Parathyroid adenoma (tissue), 2 donors: ENCODE results near the gene IFT88.
A peak's percentile ranks its signal among the peaks of the same experiment; 100 is the strongest.

Source experiments
- H2AFZ ChIP-seq: fragments of 300-600 bp; sonication (generic); one replicate; pipeline ENCODE4 v1.7.0; 2017; ENCODE audit warnings: antibody characterized with exemption, mild to moderate bottlenecking
- H3K27ac ChIP-seq: fragments of 300-600 bp; sonication (generic); one replicate; pipeline ENCODE4 v1.7.0; 2017
- H3K27me3 ChIP-seq: fragments of 300-600 bp; sonication (generic); one replicate; pipeline ENCODE4 v1.7.0; 2017; ENCODE audit warnings: low read length; ENCODE audit not compliant: control insufficient read depth, insufficient read depth
- H3K36me3 ChIP-seq: fragments of 300-600 bp; sonication (generic); one replicate; pipeline ENCODE4 v1.7.0; 2017; ENCODE audit warnings: low read length; ENCODE audit not compliant: control insufficient read depth, insufficient read depth
- H3K4me1 ChIP-seq: fragments of 300-600 bp; sonication (generic); one replicate; pipeline ENCODE4 v1.7.0; 2017; ENCODE audit warnings: control low read depth
- H3K4me2 ChIP-seq: fragments of 300-600 bp; sonication (generic); one replicate; pipeline ENCODE4 v1.7.0; 2017; ENCODE audit warnings: low read length
- H3K4me3 ChIP-seq: fragments of 300-600 bp; sonication (generic); one replicate; pipeline ENCODE4 v1.7.0; 2017; ENCODE audit warnings: low read depth, low read length
- H3K79me2 ChIP-seq: fragments of 300-600 bp; sonication (generic); one replicate; pipeline ENCODE4 v1.7.0; 2017; ENCODE audit warnings: control low read depth
- H3K9ac ChIP-seq: fragments of 300-600 bp; sonication (generic); one replicate; pipeline ENCODE4 v1.7.0; 2017; ENCODE audit warnings: mild to moderate bottlenecking
- H3K9me3 ChIP-seq: fragments of 300-600 bp; sonication (generic); one replicate; pipeline ENCODE4 v1.7.0; 2017; ENCODE audit warnings: low read length; ENCODE audit not compliant: control insufficient read depth
- TF ChIP-seq, protein P1 (sequence below): fragments of 300-600 bp; sonication (generic); IDR thresholded peaks from one replicate; pipeline ENCODE4 v1.7.0; 2017; ENCODE audit warnings: antibody characterized with exemption, mild to moderate bottlenecking
- donor health status: primary hyperparathyroidism.

Gene IFT88

DNA sequence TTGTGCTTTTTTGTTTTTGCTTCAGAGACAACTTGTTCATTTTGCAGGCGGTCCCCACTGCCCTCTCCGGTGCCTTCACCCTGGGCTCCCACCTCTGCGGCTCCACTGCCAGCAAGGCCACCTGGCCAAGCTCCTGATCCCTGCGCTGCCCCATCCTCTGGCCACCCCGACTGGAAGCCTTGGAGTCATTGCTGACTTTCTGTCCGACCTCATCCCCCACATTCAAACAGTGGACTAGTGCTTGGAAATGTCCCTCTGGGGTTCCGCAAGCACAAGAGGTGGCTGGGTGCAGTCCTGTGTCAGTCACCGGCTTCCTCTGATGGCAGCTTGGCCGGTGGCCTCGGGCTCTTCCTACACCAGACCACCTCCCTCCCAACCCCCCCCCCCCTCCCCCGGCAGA, 153.5 kb downstream of the IFT88 start:
- Histone ChIP-seq H3K9me3 (no peaks in the 10 kb centered on the region), H3K36me3 (no peaks in the 10 kb centered on the region), H3K9ac (no peak overlapping the region), H3K79me2 (no peaks in the 10 kb centered on the region), H2AFZ (no peak overlapping the region), H3K4me1 (no peaks in the 10 kb centered on the region), H3K27me3 (no peaks in the 10 kb centered on the region), H3K4me2 (no peak overlapping the region), H3K4me3 (no peak overlapping the region), H3K27ac (no peak overlapping the region)
- TF ChIP-seq, protein P1, sequence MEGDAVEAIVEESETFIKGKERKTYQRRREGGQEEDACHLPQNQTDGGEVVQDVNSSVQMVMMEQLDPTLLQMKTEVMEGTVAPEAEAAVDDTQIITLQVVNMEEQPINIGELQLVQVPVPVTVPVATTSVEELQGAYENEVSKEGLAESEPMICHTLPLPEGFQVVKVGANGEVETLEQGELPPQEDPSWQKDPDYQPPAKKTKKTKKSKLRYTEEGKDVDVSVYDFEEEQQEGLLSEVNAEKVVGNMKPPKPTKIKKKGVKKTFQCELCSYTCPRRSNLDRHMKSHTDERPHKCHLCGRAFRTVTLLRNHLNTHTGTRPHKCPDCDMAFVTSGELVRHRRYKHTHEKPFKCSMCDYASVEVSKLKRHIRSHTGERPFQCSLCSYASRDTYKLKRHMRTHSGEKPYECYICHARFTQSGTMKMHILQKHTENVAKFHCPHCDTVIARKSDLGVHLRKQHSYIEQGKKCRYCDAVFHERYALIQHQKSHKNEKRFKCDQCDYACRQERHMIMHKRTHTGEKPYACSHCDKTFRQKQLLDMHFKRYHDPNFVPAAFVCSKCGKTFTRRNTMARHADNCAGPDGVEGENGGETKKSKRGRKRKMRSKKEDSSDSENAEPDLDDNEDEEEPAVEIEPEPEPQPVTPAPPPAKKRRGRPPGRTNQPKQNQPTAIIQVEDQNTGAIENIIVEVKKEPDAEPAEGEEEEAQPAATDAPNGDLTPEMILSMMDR, result no peak

- no peak overlapping the region for H3K9ac ChIP-seq
- H3K4me1 ChIP-seq, result no peaks in the 10 kb centered on the region
- H3K27ac ChIP-seq, result no peak overlapping the region
- no peaks in the 10 kb centered on the region for H3K36me3 ChIP-seq
- no peak overlapping the region for H3K4me3 ChIP-seq
- no peaks in the 10 kb centered on the region for H3K27me3 ChIP-seq
- TF ChIP-seq, protein P1, result no peak
- no peaks in the 10 kb centered on the region for H3K9me3 ChIP-seq
- H2AFZ ChIP-seq, result no peak overlapping the region
- H3K4me2 ChIP-seq, result no peak overlapping the region
- H3K79me2 ChIP-seq, result no peaks in the 10 kb centered on the region
Observed at GRCh38 chr13:20721058-20721453, 154.1 kb downstream of the IFT88 start.

GRCh38 chr13:20721454-20722357, 154.7 kb downstream of the IFT88 start:
- H3K27me3 ChIP-seq, result no peaks in the 10 kb centered on the region
- no peaks in the 10 kb centered on the region for H3K9me3 ChIP-seq
- H3K4me3 ChIP-seq, result peak overlapping the region; percentile 27
- H3K79me2 ChIP-seq, result no peaks in the 10 kb centered on the region
- TF ChIP-seq, protein P1, result no peak
- H3K4me1 ChIP-seq, result no peaks in the 10 kb centered on the region
- H3K36me3 ChIP-seq, result no peaks in the 10 kb centered on the region
- no peak overlapping the region for H3K9ac ChIP-seq
- H3K27ac ChIP-seq, result no peak overlapping the region
- H2AFZ ChIP-seq, result peak overlapping the region; percentile 76
- peak overlapping the region; percentile 79 for H3K4me2 ChIP-seq

DNA sequence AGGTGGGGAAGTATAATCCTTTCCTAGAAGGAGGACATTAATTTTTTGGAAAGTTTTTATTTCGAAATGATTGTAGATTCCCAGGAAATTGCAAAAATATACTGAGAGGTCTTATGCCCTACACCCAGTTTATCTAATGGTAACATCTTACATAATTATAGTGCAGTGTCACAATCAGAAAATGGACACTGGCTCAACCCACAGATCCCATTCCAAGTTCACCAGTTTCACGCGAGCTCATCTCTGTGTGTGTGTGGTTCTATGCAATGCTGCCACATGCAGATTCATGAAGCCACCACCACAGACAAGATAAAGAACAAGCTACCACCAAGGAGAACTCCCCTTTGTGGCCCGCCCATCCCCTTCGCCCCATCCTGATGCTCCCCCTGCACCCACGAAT, 160.9 kb downstream of the IFT88 start:
- no peak overlapping the region for H3K4me2 ChIP-seq
- H3K27ac ChIP-seq, result no peak overlapping the region
- no peaks in the 10 kb centered on the region for H3K27me3 ChIP-seq
- no peaks in the 10 kb centered on the region for H3K36me3 ChIP-seq
- H3K4me3 ChIP-seq, result no peak overlapping the region
- TF ChIP-seq, protein P1, result no peak
- H3K9me3 ChIP-seq, result no peaks in the 10 kb centered on the region
- H2AFZ ChIP-seq, result no peak overlapping the region
- H3K9ac ChIP-seq, result no peak overlapping the region
- H3K79me2 ChIP-seq, result no peaks in the 10 kb centered on the region
- H3K4me1 ChIP-seq, result no peaks in the 10 kb centered on the region
